ENCODE data around the gene PDGFRB. TPM values are rescaled to one million over a fixed set of nuclear protein-coding genes. Genes with fewer than 3 reads are reported as not detected.

The PDGFRB gene
- total RNA-seq, 4 donors from 2014 or later = 87.5 to 161 (median 113) TPM

- H3K27ac ChIP-seq = peak overlapping the region in 3 of 4 donors; percentile 83 to 90 (median 90)
- WGBS, 2 donors (ENCODE audit: low coverage in 1 of 2) = no CpG with 5 or more reads among the region's 16 CpGs
These were observed 19.1 kb downstream of the PDGFRB start for GRCh38 chr5:150136305-150137167.

GRCh38 chr5:150135557-150136304 is 19.9 kb downstream of the PDGFRB start:
- WGBS, 2 donors (ENCODE audit: low coverage in 1 of 2) = 57 to 100% methylated on average over 1 to 2 of the region's 21 CpGs
- Histone ChIP-seq H3K36me3 (peaks cover 0 to 50% of the 10 kb centered on the region in 2 donors), H3K4me3 (no peak overlapping the region)

More at GRCh38 chr5:150136305-150137167, 19.1 kb downstream of the PDGFRB start:
- TF ChIP-seq POLR2A (IDR thresholded peaks at IDR 0.05) (no peak), EP300 (IDR thresholded peaks at IDR 0.05) (no peak), POLR2AphosphoS5 (IDR thresholded peaks at IDR 0.05) (no peak), CTCF (IDR thresholded peaks at IDR 0.05) (no peak)
- Histone ChIP-seq H3K4me1 (peaks cover 26 to 100% (median 80%) of the 10 kb centered on the region in 3 donors), H3K36me3 (peaks cover 0 to 48% of the 10 kb centered on the region in 2 donors), H3K9me3 (no peaks in the 10 kb centered on the region), H3K4me3 (no peak overlapping the region), H3K27me3 (no peaks in the 10 kb centered on the region)
- no peak for ATAC-seq

GRCh38 chr5:150134198-150134588 is 21.5 kb downstream of the PDGFRB start:
- no peak for ATAC-seq
- WGBS, 2 donors (ENCODE audit: low coverage in 1 of 2) = 41 to 64% methylated on average over 2 to 4 of the region's 7 CpGs

More at GRCh38 chr5:150135557-150136304, 19.9 kb downstream of the PDGFRB start:
- TF ChIP-seq POLR2AphosphoS5 (IDR thresholded peaks at IDR 0.05) = no peak
- no peak for TF ChIP-seq POLR2A (IDR thresholded peaks at IDR 0.05)
- TF ChIP-seq CTCF (IDR thresholded peaks at IDR 0.05) = no peak
- no peak for TF ChIP-seq EP300 (IDR thresholded peaks at IDR 0.05)
- Histone ChIP-seq H3K27me3 (no peaks in the 10 kb centered on the region), H3K27ac (peak overlapping the region in 3 of 4 donors; percentile 83 to 90 (median 90)), H3K9me3 (no peaks in the 10 kb centered on the region), H3K4me1 (peaks cover 23 to 100% (median 72%) of the 10 kb centered on the region in 3 donors)
- ATAC-seq = no peak

GRCh38 chr5:150133581-150134197 is 22.0 kb downstream of the PDGFRB start:
- 45 to 61% methylated on average over 2 to 5 of the region's 16 CpGs for WGBS, 2 donors (ENCODE audit: low coverage in 1 of 2)
- H3K9me3 ChIP-seq = no peaks in the 10 kb centered on the region
- no peak overlapping the region for H3K4me3 ChIP-seq
- H3K36me3 ChIP-seq = peaks cover 0 to 68% of the 10 kb centered on the region in 2 donors
- H3K4me1 ChIP-seq = peaks cover 8 to 94% (median 64%) of the 10 kb centered on the region in 3 donors
- no peak for TF ChIP-seq POLR2A (IDR thresholded peaks at IDR 0.05)
- TF ChIP-seq POLR2AphosphoS5 (IDR thresholded peaks at IDR 0.05) = no peak
- no peak for TF ChIP-seq CTCF (IDR thresholded peaks at IDR 0.05)
- TF ChIP-seq EP300 (IDR thresholded peaks at IDR 0.05) = no peak
- ATAC-seq = no peak
- peak overlapping the region in 3 of 4 donors; percentile 41 to 90 (median 83) for H3K27ac ChIP-seq
- no peaks in the 10 kb centered on the region for H3K27me3 ChIP-seq

More at GRCh38 chr5:150134198-150134588, 21.5 kb downstream of the PDGFRB start:
- Histone ChIP-seq H3K4me1 (peaks cover 12 to 99% (median 69%) of the 10 kb centered on the region in 3 donors), H3K4me3 (no peak overlapping the region), H3K27ac (peak overlapping the region in 3 of 4 donors; percentile 41 to 90 (median 83)), H3K9me3 (no peaks in the 10 kb centered on the region), H3K36me3 (peaks cover 0 to 63% of the 10 kb centered on the region in 2 donors), H3K27me3 (no peaks in the 10 kb centered on the region)
- TF ChIP-seq EP300 (IDR thresholded peaks at IDR 0.05) (no peak), POLR2AphosphoS5 (IDR thresholded peaks at IDR 0.05) (no peak), POLR2A (IDR thresholded peaks at IDR 0.05) (no peak), CTCF (IDR thresholded peaks at IDR 0.05) (no peak)
